ENCODE data around the gene HIGD1B.

- TF ChIP-seq SKIL (IDR thresholded peaks at IDR 0.05; ENCODE audit: low read depth, poor library complexity, severe bottlenecking) (no peak), CTCF (IDR thresholded peaks at IDR 0.05 in 2 of 3, conservative IDR thresholded peaks at IDR 0.05 in 1 of 3; ENCODE audit: control insufficient read depth in 2 of 3, extremely low read depth in 1 of 3, insufficient read depth in 1 of 3, low read depth in 3 of 3, low read length in 3 of 3) (no peak), SUZ12 (IDR thresholded peaks at IDR 0.05; ENCODE audit: unreplicated experiment) (no peak), NFIC (IDR thresholded peaks at IDR 0.05; ENCODE audit: low read depth, low read length) (no peak), NR2C1 (IDR thresholded peaks at IDR 0.05) (no peak)
Measured at GRCh38 chr17:44864831-44865230, 17.1 kb downstream of the HIGD1B start.

Data from GM12878 (cell line).